HepG2 (cell line): Measurements from ENCODE around the gene TMEM198. TPM values are rescaled to one million over a fixed set of nuclear protein-coding genes. Genes with fewer than 3 reads are reported as not detected.

Source experiments
- ATAC-seq: fragments of 200-7000 bp; cut with Tn5 transposase; 3 replicates; pipeline ENCODE4 v1.9.1; 2020; ENCODE audit warnings: mild to moderate bottlenecking, moderate library complexity
- BruUV-seq: library from RNA; stranded (reverse); fragments of 400-500 nt; replicated peaks from 2 replicates; lab custom pipeline; 2021; lab: Mats Ljungman, UMichigan
- CTCF ChIA-PET: fragments of 300-600 bp; formaldehyde crosslinking; extraction: SDS; loops from one replicate; lab custom pipeline; 2021; ENCODE audit warnings: low total read pairs, inconsistent platforms, low intra/inter-chr PET ratio; lab: Yijun Ruan, JAX
- POLR2A ChIA-PET: fragments of 350-600 bp; sonication (Branson Sonifier 250); formaldehyde crosslinking; loops from one replicate; lab custom pipeline; 2020; ENCODE audit warnings: antibody characterized with exemption, inconsistent platforms; lab: Yijun Ruan, JAX
- DNase-seq: peaks from one replicate; pipeline ENCODE4 v3.0.0-alpha.2; 2015; ENCODE audit warnings: low spot score
- FAIRE-seq: peaks from 3 replicates; lab custom pipeline; 2011; peaks lifted over from hg19 to GRCh38; lab: Jason Lieb, UNC
- H2AFZ ChIP-seq: one replicate; pipeline ENCODE4 v1.6.1; 2011; ENCODE audit warnings: low read length, inconsistent platforms
- H3K27ac ChIP-seq: fragments of 300-600 bp; 3 replicates; pipeline ENCODE4 v1.8.0; 2011; ENCODE audit warnings: mixed run types, mild to moderate bottlenecking, mixed read lengths, low read length, inconsistent platforms; ENCODE audit not compliant: insufficient read depth; ENCODE audit errors: extremely low read length
- H3K27me3 ChIP-seq, 2 experiments: fragments of 200-600 bp in 1 of 2; 2 replicates in 1 of 2; 3 replicates in 1 of 2; pipeline versions ENCODE4 v1.6.0 to v1.8.0; 2011; ENCODE audit warnings: low read length in 2 of 2, mild to moderate bottlenecking in 2 of 2, moderate library complexity in 2 of 2, inconsistent platforms in 1 of 2; ENCODE audit not compliant: insufficient read depth in 2 of 2, control insufficient read depth in 1 of 2
- H3K36me3 ChIP-seq, 2 experiments: fragments of 200-600 bp in 1 of 2; replicated peaks in 1 of 2; 2 replicates in 1 of 2; 3 replicates in 1 of 2; pipeline versions ENCODE4 v1.5.1 to v1.8.0; 2011; ENCODE audit warnings: low read length in 2 of 2, inconsistent platforms in 1 of 2; ENCODE audit not compliant: insufficient read depth in 2 of 2, control insufficient read depth in 1 of 2
- H3K4me1 ChIP-seq: 2 replicates; pipeline ENCODE4 v1.5.1; 2012; ENCODE audit warnings: low read length, inconsistent platforms; ENCODE audit not compliant: insufficient read depth
- H3K4me2 ChIP-seq: 2 replicates; pipeline ENCODE4 v1.6.0; 2011; ENCODE audit warnings: low read depth, low read length, inconsistent platforms
- H3K4me3 ChIP-seq, 3 experiments: fragments of 200-600 bp in 1 of 3; sonication (generic), shearing (Covaris generic) in 1 of 3; replicated peaks in 1 of 3; 2 replicates each; pipeline ENCODE4 v1.5.1; 2011 to 2016; ENCODE audit warnings: low read length in 3 of 3, inconsistent platforms in 2 of 3, low read depth in 2 of 3, mild to moderate bottlenecking in 2 of 3, control low read depth in 1 of 3, mixed read lengths in 1 of 3; ENCODE audit not compliant: insufficient read depth in 1 of 3
- H3K79me2 ChIP-seq: one replicate; pipeline ENCODE4 v1.6.1; 2011; ENCODE audit warnings: low read length, inconsistent platforms; ENCODE audit not compliant: insufficient read depth
- H3K9ac ChIP-seq: 2 replicates; pipeline ENCODE4 v1.6.0; 2011; ENCODE audit warnings: mild to moderate bottlenecking, low read depth, low read length, inconsistent platforms; ENCODE audit not compliant: insufficient read depth
- H3K9me3 ChIP-seq: 2 replicates; pipeline ENCODE4 v1.5.1; 2012; ENCODE audit warnings: mild to moderate bottlenecking, low read length
- H4K20me1 ChIP-seq: 2 replicates; pipeline ENCODE4 v1.6.0; 2011; ENCODE audit warnings: inconsistent platforms, mild to moderate bottlenecking, low read length, moderate library complexity; ENCODE audit not compliant: insufficient read depth
- TGIF2 ChIP-seq: IDR thresholded peaks from 2 replicates; pipeline ENCODE4 v1.6.1; 2016; ENCODE audit warnings: control low read depth, missing compliant biosample characterization
- ZFP82 ChIP-seq: sonication (generic); formaldehyde crosslinking; IDR thresholded peaks from 2 replicates; pipeline ENCODE4 v1.5.1; 2020; ENCODE audit warnings: mild to moderate bottlenecking, missing genetic modification reagents, borderline replicate concordance
- ZNF17 ChIP-seq: sonication (generic); formaldehyde crosslinking; IDR thresholded peaks from 2 replicates; pipeline ENCODE4 v1.5.0; 2020; ENCODE audit warnings: mild to moderate bottlenecking, missing genetic modification reagents
- WGBS: methylation state at CpG from one replicate; pipeline ENCODE4 v1.1.6; 2017; ENCODE audit warnings: low lambda C conversion rate; 5-methylcytosine and 5-hydroxymethylcytosine counted together
- in situ Hi-C: cut with HindIII; loops from 2 replicates; pipeline ENCODE4 v1.10.0; 2017; ENCODE audit warnings: low pct_unique_long_range_greater_than_20kb; ENCODE audit not compliant: extremely low pct_ligation_motif_present
- intact Hi-C: fragments of 100-400 bp; cut with micrococcal nuclease; formaldehyde crosslinking; loops from one replicate; pipeline ENCODE4 v1.10.0; 2022; ENCODE audit not compliant: unreplicated experiment
- polyA plus RNA-seq, 8 experiments: library from polyadenylated mRNA; depleted of rRNA in 3 of 8; stranded (reverse) in 7 of 8; unstranded in 1 of 8; fragments of >200 nt; fragmentation: Illumina TruSeq in 4 of 8; extraction: Trizol in 4 of 8; gene quantifications; 2 replicates each; pipeline versions ENCODE4 v1.2.1 to v1.2.3, GENCODE V29; 2011 to 2016; ENCODE audit warnings: low read depth in 4 of 8, missing spikeins in 1 of 8, mixed read lengths in 1 of 8; ENCODE audit not compliant: insufficient read depth in 1 of 8
- total RNA-seq, 5 experiments: library from RNA; depleted of rRNA; stranded (reverse); fragments of >200 nt; fragmentation: Illumina TruSeq; extraction: Trizol; gene quantifications; 2 replicates each; pipeline ENCODE4 v1.2.3, GENCODE V29; 2016; ENCODE audit warnings: low read depth in 1 of 5
- TF ChIP-seq, protein P1 (sequence below): sonication (generic); formaldehyde crosslinking; IDR thresholded peaks from 2 replicates; pipeline ENCODE4 v1.5.1; 2020; ENCODE audit warnings: mild to moderate bottlenecking, missing genetic modification reagents, moderate library complexity
- TF ChIP-seq, protein P2 (sequence below): sonication (generic); formaldehyde crosslinking; IDR thresholded peaks from 2 replicates; pipeline ENCODE4 v1.4.0; 2020; ENCODE audit warnings: mild to moderate bottlenecking, missing genetic modification reagents
- TF ChIP-seq, protein P3 (sequence below): sonication (generic); formaldehyde crosslinking; IDR thresholded peaks from 2 replicates; pipeline ENCODE4 v1.5.0; 2020; ENCODE audit warnings: missing genetic modification reagents

The TMEM198 gene
- total and polyA plus RNA-seq, 2 of the 13 experiments (the other 11 are each of a cell fraction or from before 2014, with no cell fraction given): 17.3 to 23.5 TPM

DNA sequence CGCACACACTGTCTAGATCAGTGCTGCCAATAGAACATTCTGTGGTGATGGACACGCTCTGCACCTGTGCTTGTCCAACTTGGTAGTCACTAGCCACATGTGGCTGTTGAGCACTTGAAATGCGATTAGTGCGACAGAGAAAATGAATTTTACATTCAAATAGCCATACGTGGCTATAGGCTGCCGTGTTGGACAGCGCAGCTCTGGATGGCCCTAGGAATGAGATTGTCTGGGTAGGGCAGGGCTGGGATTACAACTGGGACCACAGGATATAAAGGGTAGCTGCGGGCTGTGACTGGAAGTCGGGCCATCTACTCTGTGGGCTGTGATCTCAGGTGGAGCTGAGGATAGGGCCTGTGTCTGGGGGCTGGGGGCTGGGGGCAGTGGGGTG, 24.3 kb upstream of the TMEM198 start (continued):
- TF ChIP-seq, protein P1, sequence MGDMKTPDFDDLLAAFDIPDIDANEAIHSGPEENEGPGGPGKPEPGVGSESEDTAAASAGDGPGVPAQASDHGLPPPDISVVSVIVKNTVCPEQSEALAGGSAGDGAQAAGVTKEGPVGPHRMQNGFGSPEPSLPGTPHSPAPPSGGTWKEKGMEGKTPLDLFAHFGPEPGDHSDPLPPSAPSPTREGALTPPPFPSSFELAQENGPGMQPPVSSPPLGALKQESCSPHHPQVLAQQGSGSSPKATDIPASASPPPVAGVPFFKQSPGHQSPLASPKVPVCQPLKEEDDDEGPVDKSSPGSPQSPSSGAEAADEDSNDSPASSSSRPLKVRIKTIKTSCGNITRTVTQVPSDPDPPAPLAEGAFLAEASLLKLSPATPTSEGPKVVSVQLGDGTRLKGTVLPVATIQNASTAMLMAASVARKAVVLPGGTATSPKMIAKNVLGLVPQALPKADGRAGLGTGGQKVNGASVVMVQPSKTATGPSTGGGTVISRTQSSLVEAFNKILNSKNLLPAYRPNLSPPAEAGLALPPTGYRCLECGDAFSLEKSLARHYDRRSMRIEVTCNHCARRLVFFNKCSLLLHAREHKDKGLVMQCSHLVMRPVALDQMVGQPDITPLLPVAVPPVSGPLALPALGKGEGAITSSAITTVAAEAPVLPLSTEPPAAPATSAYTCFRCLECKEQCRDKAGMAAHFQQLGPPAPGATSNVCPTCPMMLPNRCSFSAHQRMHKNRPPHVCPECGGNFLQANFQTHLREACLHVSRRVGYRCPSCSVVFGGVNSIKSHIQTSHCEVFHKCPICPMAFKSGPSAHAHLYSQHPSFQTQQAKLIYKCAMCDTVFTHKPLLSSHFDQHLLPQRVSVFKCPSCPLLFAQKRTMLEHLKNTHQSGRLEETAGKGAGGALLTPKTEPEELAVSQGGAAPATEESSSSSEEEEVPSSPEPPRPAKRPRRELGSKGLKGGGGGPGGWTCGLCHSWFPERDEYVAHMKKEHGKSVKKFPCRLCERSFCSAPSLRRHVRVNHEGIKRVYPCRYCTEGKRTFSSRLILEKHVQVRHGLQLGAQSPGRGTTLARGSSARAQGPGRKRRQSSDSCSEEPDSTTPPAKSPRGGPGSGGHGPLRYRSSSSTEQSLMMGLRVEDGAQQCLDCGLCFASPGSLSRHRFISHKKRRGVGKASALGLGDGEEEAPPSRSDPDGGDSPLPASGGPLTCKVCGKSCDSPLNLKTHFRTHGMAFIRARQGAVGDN (CRISPR knock-in tag): no peak
- TF ChIP-seq, protein P2, sequence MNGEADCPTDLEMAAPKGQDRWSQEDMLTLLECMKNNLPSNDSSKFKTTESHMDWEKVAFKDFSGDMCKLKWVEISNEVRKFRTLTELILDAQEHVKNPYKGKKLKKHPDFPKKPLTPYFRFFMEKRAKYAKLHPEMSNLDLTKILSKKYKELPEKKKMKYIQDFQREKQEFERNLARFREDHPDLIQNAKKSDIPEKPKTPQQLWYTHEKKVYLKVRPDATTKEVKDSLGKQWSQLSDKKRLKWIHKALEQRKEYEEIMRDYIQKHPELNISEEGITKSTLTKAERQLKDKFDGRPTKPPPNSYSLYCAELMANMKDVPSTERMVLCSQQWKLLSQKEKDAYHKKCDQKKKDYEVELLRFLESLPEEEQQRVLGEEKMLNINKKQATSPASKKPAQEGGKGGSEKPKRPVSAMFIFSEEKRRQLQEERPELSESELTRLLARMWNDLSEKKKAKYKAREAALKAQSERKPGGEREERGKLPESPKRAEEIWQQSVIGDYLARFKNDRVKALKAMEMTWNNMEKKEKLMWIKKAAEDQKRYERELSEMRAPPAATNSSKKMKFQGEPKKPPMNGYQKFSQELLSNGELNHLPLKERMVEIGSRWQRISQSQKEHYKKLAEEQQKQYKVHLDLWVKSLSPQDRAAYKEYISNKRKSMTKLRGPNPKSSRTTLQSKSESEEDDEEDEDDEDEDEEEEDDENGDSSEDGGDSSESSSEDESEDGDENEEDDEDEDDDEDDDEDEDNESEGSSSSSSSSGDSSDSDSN (CRISPR knock-in tag): no peak

DNA sequence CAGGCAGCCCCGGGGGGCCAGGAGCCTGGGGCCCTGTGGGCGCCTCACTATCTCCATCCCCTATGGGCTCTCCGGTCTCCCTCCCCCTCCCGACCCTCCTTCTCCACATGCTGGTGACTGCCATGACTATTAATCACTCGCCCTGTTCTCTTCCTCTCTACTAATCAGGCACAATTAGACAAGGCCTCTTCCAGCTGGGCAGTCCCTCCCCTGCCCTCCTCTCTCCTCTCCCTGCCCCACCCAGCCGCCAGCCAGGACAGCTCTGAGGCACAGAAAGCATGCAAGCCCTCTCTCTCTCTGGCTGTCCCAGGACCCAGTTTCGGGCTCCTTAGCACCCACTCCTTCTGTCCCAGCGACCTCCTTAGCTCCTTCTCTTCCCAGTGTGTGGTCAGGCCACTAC, 23.7 kb upstream of the TMEM198 start:
- TF ChIP-seq, protein P3, sequence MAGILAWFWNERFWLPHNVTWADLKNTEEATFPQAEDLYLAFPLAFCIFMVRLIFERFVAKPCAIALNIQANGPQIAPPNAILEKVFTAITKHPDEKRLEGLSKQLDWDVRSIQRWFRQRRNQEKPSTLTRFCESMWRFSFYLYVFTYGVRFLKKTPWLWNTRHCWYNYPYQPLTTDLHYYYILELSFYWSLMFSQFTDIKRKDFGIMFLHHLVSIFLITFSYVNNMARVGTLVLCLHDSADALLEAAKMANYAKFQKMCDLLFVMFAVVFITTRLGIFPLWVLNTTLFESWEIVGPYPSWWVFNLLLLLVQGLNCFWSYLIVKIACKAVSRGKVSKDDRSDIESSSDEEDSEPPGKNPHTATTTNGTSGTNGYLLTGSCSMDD (CRISPR knock-in tag): no peak
- TF ChIP-seq TGIF2 (no peak), ZFP82 (no peak), ZNF17 (no peak)
- H3K79me2 ChIP-seq: no peaks in the 10 kb centered on the region
- DNase-seq (no peak), ATAC-seq (no peak), FAIRE-seq (no peak)
- WGBS: 12% methylated on average over 8 of the region's 8 CpGs
- in situ Hi-C loops: loop anchor here (10.0 kb wide), 1 partner anchor 45 kb away; no protein-coding TSS in a partner anchor
- peaks cover 22 to 96% of the 10 kb centered on the region in 2 experiments for H3K27me3 ChIP-seq
- H2AFZ ChIP-seq: no peak overlapping the region
- intact Hi-C loops: loop anchor here (2.0 kb wide), 1 partner anchor 43 kb away; no protein-coding TSS in a partner anchor
- H4K20me1 ChIP-seq: no peaks in the 10 kb centered on the region; the same call in 1 of the 2 replicates
- no peaks in the 10 kb centered on the region for H3K36me3 ChIP-seq
- no peaks in the 10 kb centered on the region for H3K9me3 ChIP-seq
- CTCF ChIA-PET: interaction anchor here (2.1 kb wide), 1 partner anchor 10 kb away, joined by 5 read pairs; no protein-coding TSS in a partner anchor
- POLR2A ChIA-PET: interaction anchor here (1.7 kb wide), 1 partner anchor 21 kb away, joined by 5 read pairs; the partner anchor contains the start of gene GMPPA
- no peak overlapping the region for H3K4me2 ChIP-seq
- H3K4me3 ChIP-seq: no peak overlapping the region
- no TSS peak for BruUV-seq
- peaks cover 29% of the 10 kb centered on the region; the same call in 1 of the 2 replicates for H3K4me1 ChIP-seq
- no peak overlapping the region for H3K9ac ChIP-seq
- no peak overlapping the region for H3K27ac ChIP-seq
